ENCODE measurements around the gene GPER1.

The GPER1 gene

DNA sequence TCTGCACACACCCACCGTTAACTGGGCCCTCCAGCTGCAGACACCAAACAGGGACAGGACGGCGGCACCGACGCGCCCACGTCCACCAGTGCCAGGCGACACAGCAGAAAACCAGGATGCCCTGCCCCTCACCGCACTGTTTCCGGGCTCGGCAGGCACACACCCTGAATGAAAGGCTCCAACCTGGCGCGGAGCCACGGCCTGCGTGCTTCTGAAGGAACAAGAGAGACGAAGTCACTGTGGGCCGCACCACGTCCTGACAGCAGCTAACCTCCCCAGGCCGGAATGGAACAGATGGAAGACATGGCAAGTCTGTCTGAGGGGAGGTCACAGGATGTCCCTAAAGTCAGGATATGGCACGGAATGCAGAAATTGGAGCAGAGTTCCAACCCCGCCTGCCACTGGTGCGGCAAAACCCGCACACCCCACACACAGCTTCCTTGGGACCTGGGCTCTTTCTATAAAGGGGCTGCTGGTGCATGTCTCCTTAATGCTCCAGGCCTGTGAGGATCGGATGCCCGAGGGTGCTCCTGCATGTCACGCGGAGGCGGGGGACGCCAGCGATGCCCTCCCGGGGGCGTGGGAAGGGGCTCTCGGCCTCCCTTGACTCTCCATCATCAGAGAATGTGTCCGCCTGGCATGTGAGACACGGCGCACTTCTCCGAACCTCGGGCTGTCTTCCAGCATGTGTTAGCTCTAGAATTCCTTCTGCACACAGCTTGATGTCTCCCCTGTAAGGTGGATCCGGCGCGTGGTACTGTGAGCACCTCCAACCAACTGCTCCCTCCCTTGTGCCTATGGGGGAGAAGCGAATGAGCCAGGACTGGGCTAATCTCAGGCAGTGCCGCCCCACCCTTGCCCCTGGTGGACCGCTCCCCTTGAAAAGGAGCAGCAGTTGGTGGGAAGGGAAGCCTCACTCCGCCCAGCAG, 3.9 kb upstream of the GPER1 start:
- Histone ChIP-seq H3K27ac (no peak overlapping the region), H3K4me3 (no peak overlapping the region)
- TF ChIP-seq, protein P1, sequence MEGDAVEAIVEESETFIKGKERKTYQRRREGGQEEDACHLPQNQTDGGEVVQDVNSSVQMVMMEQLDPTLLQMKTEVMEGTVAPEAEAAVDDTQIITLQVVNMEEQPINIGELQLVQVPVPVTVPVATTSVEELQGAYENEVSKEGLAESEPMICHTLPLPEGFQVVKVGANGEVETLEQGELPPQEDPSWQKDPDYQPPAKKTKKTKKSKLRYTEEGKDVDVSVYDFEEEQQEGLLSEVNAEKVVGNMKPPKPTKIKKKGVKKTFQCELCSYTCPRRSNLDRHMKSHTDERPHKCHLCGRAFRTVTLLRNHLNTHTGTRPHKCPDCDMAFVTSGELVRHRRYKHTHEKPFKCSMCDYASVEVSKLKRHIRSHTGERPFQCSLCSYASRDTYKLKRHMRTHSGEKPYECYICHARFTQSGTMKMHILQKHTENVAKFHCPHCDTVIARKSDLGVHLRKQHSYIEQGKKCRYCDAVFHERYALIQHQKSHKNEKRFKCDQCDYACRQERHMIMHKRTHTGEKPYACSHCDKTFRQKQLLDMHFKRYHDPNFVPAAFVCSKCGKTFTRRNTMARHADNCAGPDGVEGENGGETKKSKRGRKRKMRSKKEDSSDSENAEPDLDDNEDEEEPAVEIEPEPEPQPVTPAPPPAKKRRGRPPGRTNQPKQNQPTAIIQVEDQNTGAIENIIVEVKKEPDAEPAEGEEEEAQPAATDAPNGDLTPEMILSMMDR (IDR thresholded peaks at IDR 0.05), result no peak
- no peak for DNase-seq (ENCODE audit: low spot score)

DNA sequence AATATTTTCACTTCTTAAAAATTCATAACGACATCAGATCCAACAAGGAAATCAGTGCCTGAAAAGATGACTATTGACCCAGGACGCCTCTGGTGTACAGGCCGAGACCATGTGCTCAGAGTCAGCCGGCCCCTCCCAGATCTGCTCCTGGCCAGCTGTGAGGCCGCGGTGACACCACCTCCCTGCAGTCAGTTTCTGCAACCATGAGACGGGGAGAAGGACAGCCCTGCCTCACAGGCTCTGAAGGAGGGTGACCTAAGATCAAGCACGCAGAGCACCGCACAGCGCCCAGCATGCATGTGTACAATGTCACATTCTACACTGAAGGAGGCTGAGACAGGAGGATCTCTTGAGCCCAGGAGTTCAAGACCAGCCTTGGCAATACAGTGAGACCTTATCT, 2.6 kb upstream of the GPER1 start:
- H3K27ac ChIP-seq, result peak overlapping the region in 1 of 2 donors; percentile 18
- DNase-seq (ENCODE audit: low spot score), result no peak
- TF ChIP-seq, protein P1 (IDR thresholded peaks at IDR 0.05), result no peak
- no peak overlapping the region for H3K4me3 ChIP-seq

DNA sequence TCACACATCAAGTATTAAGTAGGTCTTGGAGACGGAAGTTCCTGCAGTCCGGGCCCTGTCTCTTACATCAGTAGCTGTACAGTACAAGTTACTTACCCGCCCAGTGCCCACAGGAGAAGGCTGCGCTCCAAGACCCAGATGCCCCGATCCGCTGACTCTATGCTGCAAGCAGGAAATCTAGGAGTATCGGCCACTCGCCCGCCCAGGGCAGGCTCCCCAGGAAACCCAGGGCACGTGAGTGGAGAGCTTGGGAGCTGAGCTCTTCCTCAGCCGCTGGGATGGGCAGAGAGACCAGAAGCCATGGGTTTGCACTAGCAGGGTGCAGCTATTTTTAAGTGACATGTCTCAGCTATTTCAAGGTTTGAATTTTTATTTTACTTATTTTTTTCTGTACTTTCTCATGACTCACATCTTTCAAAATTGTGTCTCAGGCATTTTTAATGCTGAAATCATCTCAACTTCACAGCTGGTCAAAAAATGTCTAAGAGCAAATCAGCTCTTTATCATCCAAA, 1.9 kb upstream of the GPER1 start:
- TF ChIP-seq, protein P1 (IDR thresholded peaks at IDR 0.05), result no peak
- DNase-seq (ENCODE audit: low spot score), result peak; percentile 77
- Histone ChIP-seq H3K27ac (peak overlapping the region; percentile 18 to 82), H3K4me3 (no peak overlapping the region)

DNA sequence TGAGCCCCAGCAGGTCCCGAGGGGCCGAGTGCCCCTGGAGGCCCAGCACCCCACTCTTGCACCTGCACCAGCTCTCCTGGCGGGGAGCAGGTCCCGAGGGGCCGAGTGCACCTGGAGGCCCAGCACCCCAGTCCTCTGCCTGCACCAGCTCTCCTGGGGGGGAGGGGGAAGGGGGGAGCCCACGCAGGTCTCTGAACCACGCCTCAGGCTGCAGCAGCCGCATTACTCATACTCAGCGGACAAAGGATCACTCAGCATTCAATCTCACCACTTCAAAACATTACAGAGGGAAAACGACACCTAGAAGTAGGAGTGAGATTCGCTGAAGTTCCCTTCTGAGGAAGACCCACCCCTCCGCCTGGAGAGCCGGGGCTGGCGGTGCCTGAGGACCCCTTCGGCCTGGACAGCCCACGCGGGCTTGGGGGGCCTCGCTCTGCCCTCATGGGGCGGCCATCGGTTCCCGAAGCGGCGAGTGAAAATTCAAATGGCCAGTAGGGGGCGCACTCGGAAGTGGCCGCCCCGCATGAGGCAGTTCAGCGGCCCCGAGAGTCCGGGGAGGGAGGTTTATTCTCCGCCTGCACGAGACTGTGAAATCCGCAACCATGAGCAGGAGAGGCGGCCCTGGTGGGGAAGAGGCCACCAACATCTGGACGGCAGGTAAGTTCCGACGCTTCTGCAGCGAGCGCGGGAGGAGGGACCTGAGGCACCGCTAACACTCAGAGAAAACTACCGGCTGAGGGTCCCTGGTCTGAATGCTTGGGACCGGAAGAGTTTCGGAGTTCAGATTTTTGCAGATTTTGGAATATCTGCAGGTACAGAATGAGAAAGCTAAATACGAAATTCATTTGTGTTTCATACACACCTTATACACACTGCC, 1.1 kb upstream of the GPER1 start:
- peak overlapping the region in 1 of 2 donors; percentile 82 for H3K27ac ChIP-seq
- H3K4me3 ChIP-seq, result peak overlapping the region; percentile 68
- TF ChIP-seq, protein P1 (IDR thresholded peaks at IDR 0.05), result peak; percentile 96
- peak; percentile 79 for DNase-seq (ENCODE audit: low spot score)

DNA sequence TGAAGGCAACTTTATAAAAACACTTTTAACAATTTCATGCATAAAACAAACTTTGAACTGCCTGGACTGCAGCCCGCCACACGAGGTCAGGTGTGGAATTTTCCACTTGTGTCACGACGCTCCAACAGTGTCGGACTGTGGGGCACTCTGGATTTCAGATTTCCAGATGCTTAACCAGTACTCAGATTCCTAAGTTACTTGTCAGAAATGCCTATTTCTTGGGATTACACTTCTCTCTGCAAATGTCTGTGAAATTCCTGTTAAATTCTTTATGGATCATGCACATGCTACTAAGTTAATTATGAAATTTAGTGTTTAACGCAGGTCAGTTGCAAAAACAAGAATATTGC, 473 bp upstream of the GPER1 start:
- H3K27ac ChIP-seq, result peak overlapping the region; percentile 66 to 82
- H3K4me3 ChIP-seq, result peak overlapping the region; percentile 68
- no peak for DNase-seq (ENCODE audit: low spot score)
- TF ChIP-seq, protein P1 (IDR thresholded peaks at IDR 0.05), result no peak

DNA sequence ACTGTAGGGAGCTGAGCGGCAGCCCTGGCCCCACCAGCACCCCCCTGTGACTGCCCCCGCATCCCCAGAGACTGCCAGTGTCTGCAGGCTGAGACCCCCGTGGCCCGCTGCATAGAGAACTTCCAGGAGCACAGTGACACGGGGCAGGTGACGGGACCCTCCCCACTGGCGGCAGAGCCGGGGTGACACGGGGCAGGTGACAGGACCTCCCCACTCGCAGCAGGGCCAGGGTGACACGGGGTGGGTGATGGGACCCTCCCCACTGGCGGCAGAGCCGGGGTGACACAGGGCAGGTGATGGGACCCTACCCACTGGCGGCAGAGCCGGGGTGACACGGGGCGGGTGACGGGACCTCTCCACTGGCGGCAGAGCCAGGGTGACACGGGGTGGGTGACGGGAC, 2.3 kb downstream of the GPER1 start:
- no peak overlapping the region for H3K4me3 ChIP-seq
- no peak overlapping the region for H3K27ac ChIP-seq
- TF ChIP-seq, protein P1 (IDR thresholded peaks at IDR 0.05), result no peak
- no peak for DNase-seq (ENCODE audit: low spot score)
